DND-41 (cell line): Measurements from ENCODE around the gene GPHA2.

Source experiments
- CTCF ChIP-seq: IDR thresholded peaks from 2 replicates; pipeline ENCODE4 v1.5.1; 2012; ENCODE audit warnings: borderline replicate concordance, low read length, moderate library complexity, mild to moderate bottlenecking; ENCODE audit not compliant: poor library complexity, severe bottlenecking; ENCODE audit errors: extremely low read depth
- EZH2 ChIP-seq: IDR thresholded peaks from 3 replicates; pipeline ENCODE4 v1.6.1; 2012; ENCODE audit warnings: borderline replicate concordance, low read depth, mild to moderate bottlenecking, moderate library complexity, low read length, inconsistent platforms; ENCODE audit not compliant: severe bottlenecking

- TF ChIP-seq EZH2: no peak
- TF ChIP-seq CTCF: no peak
Observed at GRCh38 chr11:64959498-64959897, 23.8 kb upstream of the GPHA2 start.
